ENCODE measurements around the gene PTPN14. TPM values are rescaled to one million over a fixed set of nuclear protein-coding genes. Genes with fewer than 3 reads are reported as not detected.
"Not testable (repeated sequence)": the region's sequence is repeated elsewhere in the genome, so short reads cannot be mapped to it uniquely, and the experiment has no call there.

PTPN14 gene
- 3.2 TPM for total RNA-seq

- ATAC-seq = peak; percentile 85
Measured at GRCh38 chr1:214551436-214552173, at the start of gene PTPN14. PTPN14 (minus strand) TSS chr1:214551602; CDS start chr1:214464803, 86,799 bp downstream.

GRCh38 chr1:214593158-214593557 is 41.8 kb upstream of the PTPN14 start:
- no peak for ATAC-seq
- DNase-seq (ENCODE audit: low spot score) = no peak

More at GRCh38 chr1:214551436-214552173, at the start of gene PTPN14:
- DNase-seq (ENCODE audit: low spot score) = peak; percentile 62

- DNase-seq (ENCODE audit: low spot score); ATAC-seq: not testable (repeated sequence)
Measured at GRCh38 chr1:214591918-214592317, 40.5 kb upstream of the PTPN14 start.

- ATAC-seq (no peak), DNase-seq (ENCODE audit: low spot score) (no peak)
Measured at GRCh38 chr1:214590696-214591095, 39.3 kb upstream of the PTPN14 start.

GRCh38 chr1:214588963-214589597 is 37.7 kb upstream of the PTPN14 start:
- DNase-seq (ENCODE audit: low spot score) (no peak), ATAC-seq (no peak)

- DNase-seq (ENCODE audit: low spot score) (no peak), ATAC-seq (no peak)
Measured at GRCh38 chr1:214587165-214587564, 35.8 kb upstream of the PTPN14 start.

GRCh38 chr1:214586621-214587020 is 35.2 kb upstream of the PTPN14 start:
- ATAC-seq = no peak
- DNase-seq (ENCODE audit: low spot score) = no peak

GRCh38 chr1:214584805-214585766 is 33.7 kb upstream of the PTPN14 start:
- DNase-seq (ENCODE audit: low spot score) = no peak
- peak; percentile 76 for ATAC-seq

GRCh38 chr1:214583824-214584554 is 32.6 kb upstream of the PTPN14 start:
- ATAC-seq (no peak), DNase-seq (ENCODE audit: low spot score) (no peak)

GRCh38 chr1:214583113-214583512 is 31.7 kb upstream of the PTPN14 start:
- ATAC-seq = no peak
- no peak for DNase-seq (ENCODE audit: low spot score)

- no peak for DNase-seq (ENCODE audit: low spot score)
- no peak for ATAC-seq
Measured at GRCh38 chr1:214582289-214582891, 31.0 kb upstream of the PTPN14 start.

GRCh38 chr1:214581785-214582184 is 30.4 kb upstream of the PTPN14 start:
- no peak for ATAC-seq
- DNase-seq (ENCODE audit: low spot score) = no peak

- DNase-seq (ENCODE audit: low spot score) (no peak), ATAC-seq (no peak)
Measured at GRCh38 chr1:214579183-214579582, 27.8 kb upstream of the PTPN14 start.

- DNase-seq (ENCODE audit: low spot score); ATAC-seq: not testable (repeated sequence)
Measured at GRCh38 chr1:214576120-214576519, 24.7 kb upstream of the PTPN14 start.

GRCh38 chr1:214574598-214575411 is 23.4 kb upstream of the PTPN14 start:
- ATAC-seq (no peak), DNase-seq (ENCODE audit: low spot score) (no peak)

GRCh38 chr1:214573386-214574318 is 22.2 kb upstream of the PTPN14 start:
- ATAC-seq (no peak), DNase-seq (ENCODE audit: low spot score) (no peak)

GRCh38 chr1:214571281-214571680 is 19.9 kb upstream of the PTPN14 start:
- no peak for ATAC-seq
- DNase-seq (ENCODE audit: low spot score) = no peak

GRCh38 chr1:214570442-214570841 is 19.0 kb upstream of the PTPN14 start:
- ATAC-seq (no peak), DNase-seq (ENCODE audit: low spot score) (no peak)

All from left lobe of liver (tissue), 2 donors.